Tibial nerve (tissue), 4 donors: Measurements from ENCODE around the gene CTNND2. TPM values are rescaled to one million over a fixed set of nuclear protein-coding genes. Genes with fewer than 3 reads are reported as not detected.

Experiments
- DNase-seq, 2 donors: peaks; one replicate each; pipeline ENCODE4 v3.0.0-alpha.2; 2019; ENCODE audit warnings: low spot score in 2 of 2
- H3K27ac ChIP-seq, 4 donors: fragments of 200-600 bp; sonication (generic) in 3 of 4; one replicate each; pipeline ENCODE4 v1.5.1; 2017 to 2019; ENCODE audit warnings: mild to moderate bottlenecking in 1 of 4
- H3K27me3 ChIP-seq, 2 donors: fragments of 200-600 bp; sonication (generic) in 1 of 2; one replicate each; pipeline versions ENCODE4 v1.5.1 to v1.6.0; 2017 to 2019
- H3K36me3 ChIP-seq, 3 donors: fragments of 200-600 bp; sonication (generic); one replicate each; pipeline ENCODE4 v1.5.1; 2018 to 2019
- H3K4me1 ChIP-seq, 4 donors: fragments of 200-600 bp; sonication (generic) in 3 of 4; one replicate each; pipeline ENCODE4 v1.5.1; 2017 to 2019
- H3K4me3 ChIP-seq, 4 donors: fragments of 200-600 bp; sonication (generic) in 3 of 4; one replicate each; pipeline ENCODE4 v1.5.1; 2017 to 2019; ENCODE audit warnings: mild to moderate bottlenecking in 1 of 4, moderate library complexity in 1 of 4
- H3K9me3 ChIP-seq, 4 donors: fragments of 200-600 bp; sonication (generic) in 3 of 4; one replicate each; pipeline ENCODE4 v1.5.1; 2017 to 2019
- CTCF ChIP-seq, 5 experiments: fragments of 200-600 bp in 3 of 5; fragments of 450-650 bp in 2 of 5; sonication (generic) in 3 of 5; IDR thresholded peaks; one replicate each; pipeline ENCODE4 v1.5.1; 2016 to 2019; ENCODE audit warnings: antibody characterized with exemption in 5 of 5, mild to moderate bottlenecking in 3 of 5, moderate library complexity in 2 of 5
- EP300 ChIP-seq, 2 donors: sonication (generic); formaldehyde crosslinking; IDR thresholded peaks; one replicate each; pipeline ENCODE4 v1.6.1; 2017; ENCODE audit warnings: antibody characterized with exemption in 2 of 2, mild to moderate bottlenecking in 1 of 2
- POLR2A ChIP-seq, 2 donors: fragments of 450-650 bp; IDR thresholded peaks; one replicate each; pipeline ENCODE4 v1.6.1; 2017; ENCODE audit warnings: antibody characterized with exemption in 2 of 2, mild to moderate bottlenecking in 2 of 2, moderate library complexity in 2 of 2
- WGBS, 2 donors: methylation state at CpG; one replicate each; pipeline ENCODE4 v1.1.5; 2018; 5-methylcytosine and 5-hydroxymethylcytosine counted together
- total RNA-seq, 4 donors: library from RNA; depleted of rRNA; stranded (reverse); fragments of >200 nt; gene quantifications; one replicate each; pipeline ENCODE4 v1.1.0, GENCODE V29; 2016

CTNND2 gene
- total RNA-seq, 4 donors from 2014 or later = 1.5 to 5.7 (median 2.5) TPM; not detected in 1

- no peak for DNase-seq
- 33% methylated on average over 3 of the region's 3 CpGs for WGBS, 2 donors
- Histone ChIP-seq H3K36me3 (no peaks in the 10 kb centered on the region), H3K4me1 (peaks cover 0 to 16% (median 0%) of the 10 kb centered on the region in 4 donors), H3K27me3 (no peaks in the 10 kb centered on the region), H3K9me3 (no peaks in the 10 kb centered on the region), H3K4me3 (no peak overlapping the region), H3K27ac (peak overlapping the region in 2 of 4 donors; percentile 43 to 59)
- TF ChIP-seq POLR2A (IDR thresholded peaks at IDR 0.05) (no peak), EP300 (IDR thresholded peaks at IDR 0.05) (no peak), CTCF (IDR thresholded peaks at IDR 0.05) (no peak)
These were observed 853.5 kb downstream of the CTNND2 start for GRCh38 chr5:11050596-11051304.

DNA sequence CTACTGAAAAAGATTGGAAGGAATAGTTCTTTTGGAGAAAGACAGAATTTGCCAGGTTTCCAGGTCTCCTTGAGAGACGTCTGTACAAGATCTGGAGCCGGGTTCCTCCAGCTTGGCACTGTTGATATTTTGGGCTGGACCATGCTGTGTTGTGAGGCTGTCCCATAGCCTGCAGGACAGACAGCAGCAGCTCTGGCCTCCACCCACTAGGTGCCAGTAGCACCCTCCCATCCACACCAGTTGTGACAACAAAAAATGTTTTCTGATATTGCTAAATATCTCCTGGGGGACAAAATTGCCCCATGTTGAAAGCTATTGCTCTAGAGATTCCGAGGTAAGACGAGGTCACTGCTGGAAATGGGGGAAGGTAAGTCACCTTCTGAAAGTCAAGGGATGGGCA lies 855.5 kb downstream of the CTNND2 start:
- DNase-seq = no peak
- TF ChIP-seq EP300 (IDR thresholded peaks at IDR 0.05) = no peak
- no peak for TF ChIP-seq CTCF (IDR thresholded peaks at IDR 0.05)
- no peak for TF ChIP-seq POLR2A (IDR thresholded peaks at IDR 0.05)
- Histone ChIP-seq H3K4me3 (no peak overlapping the region), H3K27me3 (no peaks in the 10 kb centered on the region), H3K36me3 (no peaks in the 10 kb centered on the region), H3K9me3 (no peaks in the 10 kb centered on the region), H3K27ac (no peak overlapping the region), H3K4me1 (peaks cover 0 to 16% (median 0%) of the 10 kb centered on the region in 4 donors)
- 84 to 91% methylated on average over 4 of the region's 4 CpGs for WGBS, 2 donors

DNA sequence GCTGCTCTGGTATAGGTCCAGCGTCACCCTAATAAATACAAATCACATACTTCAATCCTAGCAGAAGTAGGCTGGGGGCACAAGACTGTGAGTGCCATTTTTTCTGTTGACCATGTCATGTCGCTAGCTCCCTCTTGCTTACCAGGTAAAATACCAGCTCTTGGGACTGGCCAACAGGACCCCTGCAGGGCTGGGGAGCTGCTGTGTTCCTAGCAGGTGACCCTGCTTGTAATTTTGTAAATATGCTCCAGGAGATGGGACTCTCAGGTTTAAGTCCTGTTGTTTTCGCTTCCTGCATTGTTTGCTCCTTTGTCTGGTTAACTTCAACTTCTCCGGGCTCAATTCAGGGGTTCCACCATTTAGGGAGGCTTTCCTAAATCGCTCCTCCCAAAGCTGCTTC lies 856.6 kb downstream of the CTNND2 start:
- Histone ChIP-seq H3K4me1 (peaks cover 0 to 16% (median 0%) of the 10 kb centered on the region in 4 donors), H3K36me3 (no peaks in the 10 kb centered on the region), H3K9me3 (no peaks in the 10 kb centered on the region), H3K4me3 (no peak overlapping the region), H3K27ac (no peak overlapping the region), H3K27me3 (no peaks in the 10 kb centered on the region)
- WGBS, 2 donors = 96 to 98% methylated on average over 5 of the region's 5 CpGs
- no peak for TF ChIP-seq POLR2A (IDR thresholded peaks at IDR 0.05)
- TF ChIP-seq CTCF (IDR thresholded peaks at IDR 0.05) = no peak
- no peak for TF ChIP-seq EP300 (IDR thresholded peaks at IDR 0.05)
- DNase-seq = no peak

GRCh38 chr5:11047030-11047429 lies 857.2 kb downstream of the CTNND2 start:
- Histone ChIP-seq H3K4me3 (no peak overlapping the region), H3K36me3 (no peaks in the 10 kb centered on the region), H3K9me3 (no peaks in the 10 kb centered on the region), H3K27ac (no peak overlapping the region), H3K27me3 (no peaks in the 10 kb centered on the region), H3K4me1 (peaks cover 0 to 16% (median 0%) of the 10 kb centered on the region in 4 donors)
- no peak for DNase-seq
- WGBS, 2 donors = 62 to 70% methylated on average over 7 of the region's 7 CpGs
- TF ChIP-seq CTCF (IDR thresholded peaks at IDR 0.05) (no peak), POLR2A (IDR thresholded peaks at IDR 0.05) (no peak), EP300 (IDR thresholded peaks at IDR 0.05) (no peak)

DNA sequence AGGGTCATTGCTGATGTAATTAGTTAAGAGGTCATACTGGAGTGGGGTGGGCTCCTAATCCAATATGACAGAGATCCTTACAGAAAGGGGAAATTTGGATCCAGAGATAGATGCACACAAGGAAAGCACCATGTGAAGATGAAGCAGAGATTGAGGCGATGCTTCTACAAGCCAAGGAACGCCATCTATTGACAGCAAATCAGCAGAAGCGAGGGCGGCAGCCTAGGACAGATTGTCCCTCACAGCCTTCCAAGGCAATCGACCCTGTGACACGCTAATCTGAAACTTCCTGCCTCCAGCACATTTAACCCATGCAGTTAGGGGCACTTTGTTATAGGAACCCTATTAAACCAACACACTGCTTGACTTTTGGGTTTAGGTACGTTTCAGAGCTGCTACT lies 858.1 kb downstream of the CTNND2 start:
- Histone ChIP-seq H3K4me1 (peaks cover 0 to 16% (median 0%) of the 10 kb centered on the region in 4 donors), H3K36me3 (no peaks in the 10 kb centered on the region), H3K9me3 (no peaks in the 10 kb centered on the region), H3K4me3 (no peak overlapping the region), H3K27me3 (no peaks in the 10 kb centered on the region), H3K27ac (peak overlapping the region in 1 of 4 donors; percentile 22)
- WGBS, 2 donors = 14 to 29% methylated on average over 7 of the region's 7 CpGs
- TF ChIP-seq EP300 (IDR thresholded peaks at IDR 0.05) (peak in 1 of 2 donors; percentile 21), POLR2A (IDR thresholded peaks at IDR 0.05) (no peak), CTCF (IDR thresholded peaks at IDR 0.05) (peak in 1 of 5 experiments; percentile 31)
- DNase-seq = no peak
